Measurements from ENCODE around the gene IRF8.
"Not testable (repeated sequence)": the region's sequence is repeated elsewhere in the genome, so short reads cannot be mapped to it uniquely, and the experiment has no call there.

IRF8 gene

GRCh38 chr16:85928401-85928820 lies 29.4 kb downstream of the IRF8 start:
- intact Hi-C loops (cut with DNase I), result no loop called here
- peak in 2 of 10 donors; percentile 5 to 57 for DNase-seq

- intact Hi-C loops (cut with DNase I), result no loop called here
- peak in 2 of 10 donors; percentile 83 for DNase-seq
Measured at GRCh38 chr16:85929259-85929721, 30.3 kb downstream of the IRF8 start.

DNA sequence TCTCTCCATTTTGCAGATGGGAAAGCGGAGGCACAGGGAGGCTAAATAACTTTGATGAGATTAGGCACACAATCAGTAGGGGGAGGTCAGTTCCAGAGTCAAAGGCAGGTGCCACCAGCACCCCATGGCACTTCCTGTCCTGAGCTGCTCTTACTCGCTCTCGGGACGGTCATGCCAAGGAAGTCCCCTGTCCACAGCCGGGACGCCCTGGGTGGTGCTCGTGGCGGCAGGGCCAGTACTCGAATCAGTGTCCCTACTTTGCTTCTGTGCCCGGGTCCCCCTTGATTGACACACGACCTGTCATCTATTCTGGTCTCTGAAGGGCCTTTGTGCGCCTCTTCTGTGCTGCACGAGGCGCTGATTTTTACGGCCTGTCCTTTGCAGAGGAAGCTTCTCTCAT lies 31.3 kb downstream of the IRF8 start:
- peak in 2 of 10 donors; percentile 38 to 56 for DNase-seq
- intact Hi-C loops (cut with DNase I), result loop anchor here (10.0 kb wide), 1 partner anchor 1094 kb away; no protein-coding TSS in a partner anchor

DNA sequence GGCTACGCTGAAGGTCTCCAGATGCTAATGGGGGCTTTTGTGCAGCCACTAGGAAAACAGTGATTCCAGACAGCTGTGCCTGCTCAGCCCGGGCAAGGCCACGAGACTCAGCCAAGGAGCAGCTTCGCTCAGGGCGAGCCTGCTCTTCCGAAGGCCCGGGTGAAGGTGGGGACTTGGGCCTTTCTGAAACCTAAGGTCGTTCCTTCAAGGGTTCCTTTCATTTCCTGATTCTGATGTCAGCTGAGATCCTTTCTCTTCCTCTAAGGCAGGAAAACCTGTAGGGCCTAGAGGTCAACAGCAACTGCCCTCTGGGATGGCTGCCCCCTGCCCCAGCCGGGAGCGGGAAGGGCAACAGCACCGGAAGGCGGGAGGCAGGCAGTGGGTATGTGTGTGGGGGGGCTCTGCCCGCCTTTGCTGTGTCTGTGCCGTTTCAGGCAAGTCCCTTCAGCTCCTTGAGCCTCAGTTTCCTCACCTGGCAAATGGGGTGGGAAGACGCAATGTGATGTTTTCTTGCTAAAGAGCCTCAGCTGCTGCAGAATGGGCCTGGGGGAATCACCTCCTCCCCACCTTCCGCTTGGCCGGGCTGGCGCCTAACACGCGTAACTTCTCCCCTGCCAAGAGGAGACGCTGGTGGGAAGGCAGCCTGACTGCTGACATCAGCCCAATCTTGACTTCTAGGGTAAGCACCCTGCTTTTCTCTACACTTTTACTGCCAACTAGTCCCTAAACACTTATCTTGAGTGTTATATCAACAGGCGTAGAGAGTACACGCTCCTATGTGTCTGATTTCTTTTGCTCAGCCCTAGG lies 32.8 kb downstream of the IRF8 start:
- peak in 1 of 10 donors; percentile 71 for DNase-seq
- intact Hi-C loops (cut with DNase I), result loop anchor here (10.0 kb wide), 1 partner anchor 1093 kb away; no protein-coding TSS in a partner anchor

DNA sequence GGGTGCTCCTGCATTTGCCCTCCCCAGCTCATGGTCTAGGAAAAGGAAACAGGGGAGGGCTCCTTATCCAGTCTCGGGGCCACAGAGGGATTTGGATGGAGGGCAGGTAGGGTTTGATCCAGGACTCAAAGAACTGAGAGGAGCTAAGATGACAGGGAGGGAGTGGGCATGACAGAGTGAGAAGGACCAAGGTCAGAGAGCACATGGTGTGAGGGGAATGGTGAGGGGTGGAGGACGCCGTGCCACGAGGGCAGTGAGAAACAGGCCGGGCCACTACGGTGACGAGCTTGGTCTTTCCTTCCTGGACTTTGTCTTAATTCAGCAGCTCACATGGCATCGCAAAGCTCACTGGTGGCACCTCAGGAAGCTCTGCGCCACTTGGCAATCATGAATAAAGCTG lies 35.2 kb downstream of the IRF8 start:
- intact Hi-C loops (cut with DNase I), result loop anchor here (10.0 kb wide), 1 partner anchor 1091 kb away; no protein-coding TSS in a partner anchor
- peak in 2 of 10 donors; percentile 55 to 59 for DNase-seq

- intact Hi-C loops (cut with DNase I), result loop anchor here (10.0 kb wide), 1 partner anchor 1089 kb away; no protein-coding TSS in a partner anchor
- DNase-seq, result peak in 2 of 10 donors; percentile 18 to 52
Measured at GRCh38 chr16:85935391-85935973, 36.5 kb downstream of the IRF8 start.

GRCh38 chr16:85935974-85936760 lies 37.2 kb downstream of the IRF8 start:
- peak in 3 of 10 donors; percentile 22 to 67 (median 59) for DNase-seq
- intact Hi-C loops (cut with DNase I), result loop anchor here (10.0 kb wide), 1 partner anchor 1089 kb away; no protein-coding TSS in a partner anchor

- intact Hi-C loops (cut with DNase I), result loop anchor here (10.0 kb wide), 1 partner anchor 1088 kb away; no protein-coding TSS in a partner anchor
- peak in 3 of 10 donors; percentile 14 to 25 (median 19) for DNase-seq
Measured at GRCh38 chr16:85936816-85937215, 37.9 kb downstream of the IRF8 start.

- intact Hi-C loops (cut with DNase I), result no loop called here
- DNase-seq, result no peak
Measured at GRCh38 chr16:85940214-85940613, 41.3 kb downstream of the IRF8 start.

GRCh38 chr16:85941863-85942644 lies 43.1 kb downstream of the IRF8 start:
- intact Hi-C loops (cut with DNase I), result no loop called here
- peak in 2 of 10 donors; percentile 29 to 39 for DNase-seq

DNA sequence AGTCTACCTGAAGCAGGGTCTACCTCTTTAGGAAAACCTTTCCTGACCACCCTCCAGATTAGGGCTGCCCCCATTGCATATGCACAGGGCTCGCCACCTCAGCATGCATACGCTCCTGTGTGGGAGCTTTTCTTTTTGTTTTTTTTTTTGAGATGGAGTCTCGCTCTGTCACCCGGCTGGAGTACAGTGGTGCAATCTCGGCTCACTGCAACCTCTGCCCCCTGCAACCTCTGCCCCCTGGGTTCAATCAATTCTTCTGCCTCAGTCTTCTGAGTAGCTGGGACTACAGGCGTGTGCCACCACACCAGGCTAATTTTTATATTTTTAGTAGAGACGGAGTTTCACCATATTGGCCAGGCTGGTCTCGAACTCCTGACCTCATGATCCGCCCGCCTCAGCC lies 43.7 kb downstream of the IRF8 start:
- DNase-seq; intact Hi-C loops (cut with DNase I): not testable (repeated sequence)

- intact Hi-C loops (cut with DNase I), result no loop called here
- peak in 2 of 10 donors; percentile 48 for DNase-seq
Measured at GRCh38 chr16:85943711-85944110, 44.7 kb downstream of the IRF8 start.

- peak in 2 of 10 donors; percentile 2 to 53 for DNase-seq
- intact Hi-C loops (cut with DNase I), result no loop called here
Measured at GRCh38 chr16:85944572-85945423, 45.8 kb downstream of the IRF8 start.

DNA sequence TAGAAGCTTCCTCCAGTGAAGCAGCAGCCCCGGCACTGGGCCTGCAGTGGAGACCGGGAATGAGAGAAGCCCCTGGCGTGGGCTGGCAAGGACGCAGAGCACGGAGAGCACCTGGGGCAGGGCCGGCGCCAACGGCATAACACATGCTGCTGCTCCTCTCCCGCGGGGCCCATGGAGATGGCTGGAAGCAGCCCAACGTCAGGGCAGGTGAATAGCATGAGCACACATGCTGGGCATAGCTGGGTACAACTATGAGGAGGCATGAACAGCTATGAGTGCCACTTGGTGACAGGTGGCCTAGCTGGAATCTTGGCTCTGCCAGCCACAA lies 46.4 kb downstream of the IRF8 start:
- DNase-seq, result peak in 2 of 10 donors; percentile 65 to 87
- intact Hi-C loops (cut with DNase I), result no loop called here

- intact Hi-C loops (cut with DNase I), result no loop called here
- peak in 1 of 10 donors; percentile 52 for DNase-seq
Measured at GRCh38 chr16:85946541-85947124, 47.7 kb downstream of the IRF8 start.

DNA sequence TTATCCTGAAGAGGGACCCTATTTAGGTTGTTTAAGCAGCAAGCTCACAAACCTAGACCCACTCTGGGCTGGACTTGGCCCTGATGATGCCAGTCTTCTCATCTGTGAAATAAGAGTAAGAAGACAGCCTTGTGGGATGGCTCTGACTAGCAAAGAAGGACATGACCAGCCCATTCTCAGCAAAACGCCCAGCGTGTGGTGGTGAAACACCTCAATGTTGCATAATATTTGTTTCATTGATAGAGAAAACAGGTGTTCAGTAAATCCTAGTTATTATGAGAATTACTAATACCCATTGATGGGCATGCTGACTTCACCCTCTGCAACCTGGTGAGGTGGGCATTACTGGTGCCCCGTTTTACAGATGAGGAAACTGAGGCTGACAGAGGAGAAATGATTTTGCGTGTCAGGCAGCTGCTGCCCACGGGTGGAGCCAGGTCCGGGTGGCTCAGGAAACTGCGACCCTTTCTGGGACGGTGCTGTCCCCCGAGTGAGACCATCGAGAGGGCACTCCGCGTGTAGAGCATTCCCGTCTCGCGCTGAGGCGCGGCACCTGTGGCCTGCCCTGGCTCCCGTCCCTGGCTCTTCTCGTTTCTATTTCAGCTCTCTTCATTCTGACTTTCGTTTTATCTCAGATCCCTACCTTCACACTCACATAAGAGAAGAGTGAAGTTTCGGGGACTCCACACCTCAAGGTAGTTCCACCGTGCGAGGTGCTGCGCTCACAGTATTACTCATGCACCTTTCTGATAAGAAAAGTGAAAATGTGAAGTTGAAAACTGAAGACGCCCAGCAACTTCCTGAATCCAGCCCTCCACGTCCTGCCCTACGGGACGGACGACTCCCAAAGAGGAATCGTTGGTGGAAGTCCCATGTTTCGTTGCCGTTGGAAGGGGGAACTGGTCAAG lies 48.5 kb downstream of the IRF8 start:
- intact Hi-C loops (cut with DNase I), result no loop called here
- DNase-seq, result no peak

- intact Hi-C loops (cut with DNase I), result no loop called here
- peak in 1 of 10 donors; percentile 81 for DNase-seq
Measured at GRCh38 chr16:85948138-85948509, 49.2 kb downstream of the IRF8 start.
